IMR-90 (cell line): ENCODE data around the gene ASPHD2. TPM values are rescaled to one million over a fixed set of nuclear protein-coding genes. Genes with fewer than 3 reads are reported as not detected.

Experiments
- ATAC-seq: fragments of 200-7000 bp; cut with Tn5 transposase; 2 replicates; pipeline ENCODE4 v1.9.1; 2020; ENCODE audit warnings: low read depth, mild to moderate bottlenecking, moderate library complexity
- BruUV-seq: library from RNA; stranded (reverse); fragments of 400-500 nt; replicated peaks from 2 replicates; lab custom pipeline; 2021; lab: Mats Ljungman, UMichigan
- CTCF ChIA-PET: fragments of 300-600 bp; formaldehyde crosslinking; extraction: SDS; loops from one replicate; lab custom pipeline; 2021; ENCODE audit warnings: antibody characterized with exemption; lab: Yijun Ruan, JAX
- POLR2A ChIA-PET: fragments of 300-600 bp; sonication (Branson Sonifier 250); formaldehyde crosslinking; loops from one replicate; lab custom pipeline; 2022; ENCODE audit warnings: antibody characterized with exemption; ENCODE audit not compliant: unreplicated experiment; lab: Charles Lee
- DNase-seq: peaks from one replicate; pipeline ENCODE4 v3.0.0; 2013
- H2AFZ ChIP-seq: replicated peaks from 2 replicates; pipeline ENCODE3; 2013; ENCODE audit warnings: low read length, mild to moderate bottlenecking; ENCODE audit not compliant: poor library complexity
- H2AK5ac ChIP-seq: 2 replicates; pipeline ENCODE4 v1.6.1; 2013; ENCODE audit warnings: low read depth, low read length, inconsistent platforms
- H2AK9ac ChIP-seq: replicated peaks from 2 replicates; pipeline ENCODE3; 2013; ENCODE audit warnings: mild to moderate bottlenecking, low read depth, low read length, moderate library complexity; ENCODE audit not compliant: poor library complexity
- H2BK120ac ChIP-seq: 2 replicates; pipeline ENCODE4 v1.6.1; 2013; ENCODE audit warnings: low read depth, low read length, inconsistent platforms
- H2BK15ac ChIP-seq: 3 replicates; pipeline ENCODE4 v1.6.1; 2013; ENCODE audit warnings: low read depth, low read length, inconsistent platforms
- H2BK20ac ChIP-seq: 2 replicates; pipeline ENCODE4 v1.6.1; 2013; ENCODE audit warnings: low read depth, mild to moderate bottlenecking, inconsistent platforms, low read length, moderate library complexity
- H2BK5ac ChIP-seq: 2 replicates; pipeline ENCODE4 v1.6.1; 2013; ENCODE audit warnings: mild to moderate bottlenecking, low read depth, low read length, inconsistent platforms; ENCODE audit not compliant: poor library complexity, severe bottlenecking
- H3K14ac ChIP-seq: replicated peaks from 2 replicates; pipeline ENCODE4 v1.6.1; 2013; ENCODE audit warnings: low read depth, low read length, inconsistent platforms
- H3K18ac ChIP-seq: 2 replicates; pipeline ENCODE4 v1.6.1; 2013; ENCODE audit warnings: low read depth, low read length, control low read depth
- H3K23ac ChIP-seq: 2 replicates; pipeline ENCODE4 v1.6.1; 2013; ENCODE audit warnings: low read depth, low read length, inconsistent platforms
- H3K27ac ChIP-seq: 2 replicates; pipeline ENCODE4 v1.5.1; 2013; ENCODE audit warnings: mild to moderate bottlenecking, control low read depth, low read length; ENCODE audit not compliant: insufficient read depth
- H3K27me3 ChIP-seq: 2 replicates; pipeline ENCODE4 v1.6.1; 2013; ENCODE audit warnings: low read length; ENCODE audit not compliant: control insufficient read depth, insufficient read depth
- H3K36me3 ChIP-seq: 2 replicates; pipeline ENCODE4 v1.6.1; 2013; ENCODE audit warnings: low read length, mixed read lengths; ENCODE audit not compliant: control insufficient read depth, insufficient read depth
- H3K4ac ChIP-seq: 2 replicates; pipeline ENCODE4 v1.6.1; 2013; ENCODE audit warnings: low read depth, low read length, inconsistent platforms
- H3K4me1 ChIP-seq: 2 replicates; pipeline ENCODE4 v1.6.1; 2013; ENCODE audit warnings: low read length, mixed read lengths; ENCODE audit not compliant: control insufficient read depth, insufficient read depth
- H3K4me2 ChIP-seq: 2 replicates; pipeline ENCODE4 v1.6.1; 2013; ENCODE audit warnings: low read depth, mild to moderate bottlenecking, control low read depth, low read length, moderate library complexity
- H3K4me3 ChIP-seq: 2 replicates; pipeline ENCODE4 v1.5.1; 2013; ENCODE audit warnings: low read depth, mild to moderate bottlenecking, control low read depth, low read length, moderate library complexity; ENCODE audit not compliant: insufficient read depth
- H3K56ac ChIP-seq: 2 replicates; pipeline ENCODE4 v1.6.1; 2013; ENCODE audit warnings: low read length, inconsistent platforms; ENCODE audit not compliant: insufficient read depth; ENCODE audit errors: extremely low read depth
- H3K79me1 ChIP-seq, 2 experiments: 2 replicates each; pipeline ENCODE4 v1.6.1; 2013; ENCODE audit warnings: low read length in 2 of 2, inconsistent platforms in 1 of 2, low read depth in 1 of 2
- H3K9ac ChIP-seq: 2 replicates; pipeline ENCODE4 v1.6.1; 2013; ENCODE audit warnings: low read depth, low read length, control low read depth
- H3K9me1 ChIP-seq: 2 replicates; pipeline ENCODE4 v1.6.1; 2013; ENCODE audit warnings: low read length, inconsistent platforms; ENCODE audit not compliant: insufficient read depth
- H3K9me3 ChIP-seq: 2 replicates; pipeline ENCODE4 v1.6.1; 2013; ENCODE audit warnings: low read length; ENCODE audit not compliant: control insufficient read depth, insufficient read depth
- H4K20me1 ChIP-seq: 2 replicates; pipeline ENCODE4 v1.6.1; 2013; ENCODE audit warnings: low read length, inconsistent platforms; ENCODE audit not compliant: insufficient read depth
- H4K5ac ChIP-seq: 2 replicates; pipeline ENCODE4 v1.6.1; 2013; ENCODE audit warnings: mild to moderate bottlenecking, low read depth, low read length, control low read depth
- H4K8ac ChIP-seq, 2 experiments: 2 replicates each; pipeline ENCODE4 v1.6.1; 2013; ENCODE audit warnings: low read depth in 2 of 2, low read length in 2 of 2, control low read depth in 1 of 2, inconsistent platforms in 1 of 2
- H4K91ac ChIP-seq: 2 replicates; pipeline ENCODE4 v1.6.1; 2013; ENCODE audit warnings: low read depth, low read length, inconsistent platforms; ENCODE audit not compliant: insufficient read depth
- SMC3 ChIP-seq: fragments of 150-350 bp; IDR thresholded peaks from 2 replicates; pipeline ENCODE4 v1.6.1; 2016; ENCODE audit warnings: low read depth, mild to moderate bottlenecking, antibody characterized with exemption, low read length, moderate library complexity
- WGBS, 2 experiments: methylation state at CpG; one replicate each; pipeline versions ENCODE4 v1.1.5 to v1.1.7; 2013; ENCODE audit warnings: missing lambda C conversion rate in 2 of 2; ENCODE audit not compliant: insufficient read length in 1 of 2; ENCODE audit errors: extremely low coverage in 2 of 2; 5-methylcytosine and 5-hydroxymethylcytosine counted together
- dilution Hi-C: fragments of 300-500 bp; cut with HindIII; formaldehyde crosslinking; loops from one replicate; pipeline ENCODE4 v1.14.3; 2018; ENCODE audit warnings: low sequenced_read_pairs; ENCODE audit not compliant: unreplicated experiment
- in situ Hi-C: fragments of 300-500 bp; cut with MboI; formaldehyde crosslinking; loops from 3 replicates; pipeline ENCODE4 v1.14.3; 2019; ENCODE audit warnings: low sequenced_read_pairs, inconsistent platforms, mixed read lengths
- intact Hi-C: fragments of 100-400 bp; cut with micrococcal nuclease; formaldehyde crosslinking; loops from 2 replicates; pipeline ENCODE4 v1.10.0; 2022
- polyA plus RNA-seq, 3 experiments: library from polyadenylated mRNA; depleted of rRNA; stranded (reverse); fragments of >200 nt; gene quantifications; 2 replicates each; pipeline ENCODE4 v1.2.3, GENCODE V29; 2012; ENCODE audit warnings: low replicate concordance in 1 of 3
- total RNA-seq: library from RNA; depleted of rRNA; stranded (reverse); fragments of >200 nt; gene quantifications from 2 replicates; pipeline ENCODE4 v1.2.3, GENCODE V29; 2012

ASPHD2 gene
- total and polyA plus RNA-seq, 2 of the 4 experiments (the other 2 are of a cell fraction) = 1.3 to 1.4 TPM

DNA sequence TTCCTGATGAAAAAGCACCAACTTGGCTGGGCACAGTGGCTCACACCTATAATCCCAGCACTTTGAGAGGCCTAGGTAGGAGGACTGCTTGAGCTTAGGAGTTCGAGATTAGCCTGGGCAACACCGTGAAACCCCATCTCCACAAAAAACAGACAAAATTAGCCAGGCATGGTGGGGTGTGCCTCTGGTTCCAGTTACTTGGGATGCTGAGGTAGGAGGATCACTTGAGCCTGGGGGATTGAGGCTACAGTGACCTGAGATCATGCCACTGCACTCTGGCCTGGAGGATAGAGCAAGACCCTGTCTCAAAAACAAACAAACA, 51.5 kb downstream of the ASPHD2 start:
- H3K4ac ChIP-seq = no peak overlapping the region
- no peak for DNase-seq
- H4K8ac ChIP-seq = no peak overlapping the region
- dilution Hi-C loops (no loop called here), intact Hi-C loops (no loop called here), in situ Hi-C loops (no loop called here)
- no TSS peak for BruUV-seq
- H3K4me1 ChIP-seq = peaks cover 14% of the 10 kb centered on the region
- H2AFZ ChIP-seq = no peak overlapping the region
- no peak overlapping the region for H2BK20ac ChIP-seq
- no peak overlapping the region for H3K18ac ChIP-seq
- H2BK5ac ChIP-seq = no peak overlapping the region
- no peak for ATAC-seq
- no peak overlapping the region for H3K9ac ChIP-seq
- H2AK5ac ChIP-seq = no peak overlapping the region
- no peak overlapping the region for H3K56ac ChIP-seq
- no CpG with 5 or more reads among the region's 2 CpGs for WGBS, 2 experiments
- H2BK120ac ChIP-seq = no peak overlapping the region
- no peaks in the 10 kb centered on the region for H4K20me1 ChIP-seq
- ChIA-PET POLR2A (no interaction called here), CTCF (no interaction called here)
- no peaks in the 10 kb centered on the region for H3K9me3 ChIP-seq
- H3K79me1 ChIP-seq = peaks cover 33 to 67% of the 10 kb centered on the region in 2 experiments
- no peaks in the 10 kb centered on the region for H3K27me3 ChIP-seq
- H3K9me1 ChIP-seq = peaks cover 3% of the 10 kb centered on the region; the same call in 1 of the 2 replicates
- H3K36me3 ChIP-seq = peaks cover 12% of the 10 kb centered on the region
- no peak overlapping the region for H3K4me3 ChIP-seq
- H4K91ac ChIP-seq = no peak overlapping the region
- H3K14ac ChIP-seq = no peak overlapping the region
- no peak overlapping the region for H2AK9ac ChIP-seq
- no peak overlapping the region for H3K23ac ChIP-seq
- no peak overlapping the region for H3K4me2 ChIP-seq
- no peak for TF ChIP-seq SMC3
- H2BK15ac ChIP-seq = no peak overlapping the region
- H3K27ac ChIP-seq = no peak overlapping the region
- H4K5ac ChIP-seq = no peak overlapping the region
